IMR-90 (cell line): ENCODE measurements around the gene PES1. TPM values are rescaled to one million over a fixed set of nuclear protein-coding genes. Genes with fewer than 3 reads are reported as not detected.

ENCODE experiments used
- ATAC-seq: fragments of 200-7000 bp; cut with Tn5 transposase; 2 replicates; pipeline ENCODE4 v1.9.1; 2020; ENCODE audit warnings: low read depth, mild to moderate bottlenecking, moderate library complexity
- BruUV-seq: library from RNA; stranded (reverse); fragments of 400-500 nt; replicated peaks from 2 replicates; lab custom pipeline; 2021; lab: Mats Ljungman, UMichigan
- CTCF ChIA-PET: fragments of 300-600 bp; formaldehyde crosslinking; extraction: SDS; loops from one replicate; lab custom pipeline; 2021; ENCODE audit warnings: antibody characterized with exemption; lab: Yijun Ruan, JAX
- POLR2A ChIA-PET: fragments of 300-600 bp; sonication (Branson Sonifier 250); formaldehyde crosslinking; loops from one replicate; lab custom pipeline; 2022; ENCODE audit warnings: antibody characterized with exemption; ENCODE audit not compliant: unreplicated experiment; lab: Charles Lee
- DNase-seq: peaks from one replicate; pipeline ENCODE4 v3.0.0; 2013
- H2AFZ ChIP-seq: replicated peaks from 2 replicates; pipeline ENCODE3; 2013; ENCODE audit warnings: low read length, mild to moderate bottlenecking; ENCODE audit not compliant: poor library complexity
- H2AK5ac ChIP-seq: 2 replicates; pipeline ENCODE4 v1.6.1; 2013; ENCODE audit warnings: low read depth, low read length, inconsistent platforms
- H2AK9ac ChIP-seq: replicated peaks from 2 replicates; pipeline ENCODE3; 2013; ENCODE audit warnings: mild to moderate bottlenecking, low read depth, low read length, moderate library complexity; ENCODE audit not compliant: poor library complexity
- H2BK120ac ChIP-seq: 2 replicates; pipeline ENCODE4 v1.6.1; 2013; ENCODE audit warnings: low read depth, low read length, inconsistent platforms
- H2BK15ac ChIP-seq: 3 replicates; pipeline ENCODE4 v1.6.1; 2013; ENCODE audit warnings: low read depth, low read length, inconsistent platforms
- H2BK20ac ChIP-seq: 2 replicates; pipeline ENCODE4 v1.6.1; 2013; ENCODE audit warnings: low read depth, mild to moderate bottlenecking, inconsistent platforms, low read length, moderate library complexity
- H2BK5ac ChIP-seq: 2 replicates; pipeline ENCODE4 v1.6.1; 2013; ENCODE audit warnings: mild to moderate bottlenecking, low read depth, low read length, inconsistent platforms; ENCODE audit not compliant: poor library complexity, severe bottlenecking
- H3K14ac ChIP-seq: replicated peaks from 2 replicates; pipeline ENCODE4 v1.6.1; 2013; ENCODE audit warnings: low read depth, low read length, inconsistent platforms
- H3K18ac ChIP-seq: 2 replicates; pipeline ENCODE4 v1.6.1; 2013; ENCODE audit warnings: low read depth, low read length, control low read depth
- H3K23ac ChIP-seq: 2 replicates; pipeline ENCODE4 v1.6.1; 2013; ENCODE audit warnings: low read depth, low read length, inconsistent platforms
- H3K27ac ChIP-seq: 2 replicates; pipeline ENCODE4 v1.5.1; 2013; ENCODE audit warnings: mild to moderate bottlenecking, control low read depth, low read length; ENCODE audit not compliant: insufficient read depth
- H3K27me3 ChIP-seq: 2 replicates; pipeline ENCODE4 v1.6.1; 2013; ENCODE audit warnings: low read length; ENCODE audit not compliant: control insufficient read depth, insufficient read depth
- H3K36me3 ChIP-seq: 2 replicates; pipeline ENCODE4 v1.6.1; 2013; ENCODE audit warnings: low read length, mixed read lengths; ENCODE audit not compliant: control insufficient read depth, insufficient read depth
- H3K4ac ChIP-seq: 2 replicates; pipeline ENCODE4 v1.6.1; 2013; ENCODE audit warnings: low read depth, low read length, inconsistent platforms
- H3K4me1 ChIP-seq: 2 replicates; pipeline ENCODE4 v1.6.1; 2013; ENCODE audit warnings: low read length, mixed read lengths; ENCODE audit not compliant: control insufficient read depth, insufficient read depth
- H3K4me2 ChIP-seq: 2 replicates; pipeline ENCODE4 v1.6.1; 2013; ENCODE audit warnings: low read depth, mild to moderate bottlenecking, control low read depth, low read length, moderate library complexity
- H3K4me3 ChIP-seq: 2 replicates; pipeline ENCODE4 v1.5.1; 2013; ENCODE audit warnings: low read depth, mild to moderate bottlenecking, control low read depth, low read length, moderate library complexity; ENCODE audit not compliant: insufficient read depth
- H3K56ac ChIP-seq: 2 replicates; pipeline ENCODE4 v1.6.1; 2013; ENCODE audit warnings: low read length, inconsistent platforms; ENCODE audit not compliant: insufficient read depth; ENCODE audit errors: extremely low read depth
- H3K79me1 ChIP-seq, 2 experiments: 2 replicates each; pipeline ENCODE4 v1.6.1; 2013; ENCODE audit warnings: low read length in 2 of 2, inconsistent platforms in 1 of 2, low read depth in 1 of 2
- H3K9ac ChIP-seq: 2 replicates; pipeline ENCODE4 v1.6.1; 2013; ENCODE audit warnings: low read depth, low read length, control low read depth
- H3K9me1 ChIP-seq: 2 replicates; pipeline ENCODE4 v1.6.1; 2013; ENCODE audit warnings: low read length, inconsistent platforms; ENCODE audit not compliant: insufficient read depth
- H3K9me3 ChIP-seq: 2 replicates; pipeline ENCODE4 v1.6.1; 2013; ENCODE audit warnings: low read length; ENCODE audit not compliant: control insufficient read depth, insufficient read depth
- H4K20me1 ChIP-seq: 2 replicates; pipeline ENCODE4 v1.6.1; 2013; ENCODE audit warnings: low read length, inconsistent platforms; ENCODE audit not compliant: insufficient read depth
- H4K5ac ChIP-seq: 2 replicates; pipeline ENCODE4 v1.6.1; 2013; ENCODE audit warnings: mild to moderate bottlenecking, low read depth, low read length, control low read depth
- H4K8ac ChIP-seq, 2 experiments: 2 replicates each; pipeline ENCODE4 v1.6.1; 2013; ENCODE audit warnings: low read depth in 2 of 2, low read length in 2 of 2, control low read depth in 1 of 2, inconsistent platforms in 1 of 2
- H4K91ac ChIP-seq: 2 replicates; pipeline ENCODE4 v1.6.1; 2013; ENCODE audit warnings: low read depth, low read length, inconsistent platforms; ENCODE audit not compliant: insufficient read depth
- CHD1 ChIP-seq: IDR thresholded peaks from 2 replicates; pipeline ENCODE4 v1.6.1; 2012; ENCODE audit warnings: low read depth, low read length, improper control_type of control experiment
- RAD21 ChIP-seq: IDR thresholded peaks from 2 replicates; pipeline ENCODE4 v1.6.1; 2012; ENCODE audit warnings: low read length, improper control_type of control experiment
- RCOR1 ChIP-seq: IDR thresholded peaks from 2 replicates; pipeline ENCODE4 v1.6.1; 2012; ENCODE audit warnings: mild to moderate bottlenecking, low read length, improper control_type of control experiment; ENCODE audit not compliant: insufficient replicate concordance
- SMC3 ChIP-seq: fragments of 150-350 bp; IDR thresholded peaks from 2 replicates; pipeline ENCODE4 v1.6.1; 2016; ENCODE audit warnings: low read depth, mild to moderate bottlenecking, antibody characterized with exemption, low read length, moderate library complexity
- WGBS, 2 experiments: methylation state at CpG; one replicate each; pipeline versions ENCODE4 v1.1.5 to v1.1.7; 2013; ENCODE audit warnings: missing lambda C conversion rate in 2 of 2; ENCODE audit not compliant: insufficient read length in 1 of 2; ENCODE audit errors: extremely low coverage in 2 of 2; 5-methylcytosine and 5-hydroxymethylcytosine counted together
- dilution Hi-C: fragments of 300-500 bp; cut with HindIII; formaldehyde crosslinking; loops from one replicate; pipeline ENCODE4 v1.14.3; 2018; ENCODE audit warnings: low sequenced_read_pairs; ENCODE audit not compliant: unreplicated experiment
- in situ Hi-C: fragments of 300-500 bp; cut with MboI; formaldehyde crosslinking; loops from 3 replicates; pipeline ENCODE4 v1.14.3; 2019; ENCODE audit warnings: low sequenced_read_pairs, inconsistent platforms, mixed read lengths
- intact Hi-C: fragments of 100-400 bp; cut with micrococcal nuclease; formaldehyde crosslinking; loops from 2 replicates; pipeline ENCODE4 v1.10.0; 2022
- polyA plus RNA-seq, 3 experiments: library from polyadenylated mRNA; depleted of rRNA; stranded (reverse); fragments of >200 nt; gene quantifications; 2 replicates each; pipeline ENCODE4 v1.2.3, GENCODE V29; 2012; ENCODE audit warnings: low replicate concordance in 1 of 3
- total RNA-seq: library from RNA; depleted of rRNA; stranded (reverse); fragments of >200 nt; gene quantifications from 2 replicates; pipeline ENCODE4 v1.2.3, GENCODE V29; 2012
- TF ChIP-seq, protein P1 (sequence below): conservative IDR thresholded peaks from 2 replicates; pipeline ENCODE4 v1.5.1; 2012; ENCODE audit warnings: mild to moderate bottlenecking, low read depth, low read length, improper control_type of control experiment

The PES1 gene
- total and polyA plus RNA-seq, 2 of the 4 experiments (the other 2 are of a cell fraction): 120 to 142 TPM

DNA sequence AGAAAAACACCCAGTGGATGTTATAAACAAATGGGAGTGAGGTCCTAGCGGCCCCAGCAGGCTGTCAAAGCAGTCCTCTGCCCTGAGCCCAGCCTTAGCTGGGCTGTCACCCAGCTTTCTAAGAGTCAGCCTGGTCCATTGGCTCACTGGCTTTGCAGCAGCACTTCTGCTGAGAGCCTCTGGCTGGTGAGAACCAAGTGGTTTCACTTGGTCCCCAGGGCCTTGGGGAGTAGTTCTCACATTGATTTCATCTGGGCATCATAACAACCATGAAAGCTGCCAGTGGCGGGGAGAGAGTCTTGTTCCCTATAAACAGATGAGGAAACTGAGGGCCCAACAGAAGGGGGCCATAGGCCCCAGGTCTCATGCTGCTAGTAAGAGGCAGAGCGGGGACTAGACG is 56.5 kb downstream of the PES1 start:
- WGBS, 2 experiments: 60% methylated on average over 1 of the region's 4 CpGs; no CpG with 5 or more reads in 1 of the 2 experiments
- H3K23ac ChIP-seq: no peak overlapping the region
- CTCF ChIA-PET: no interaction called here
- DNase-seq (no peak), ATAC-seq (no peak)
- H2BK120ac ChIP-seq: no peak overlapping the region
- H3K27me3 ChIP-seq: peaks cover 15% of the 10 kb centered on the region
- H2AK5ac ChIP-seq: no peak overlapping the region
- H3K56ac ChIP-seq: no peak overlapping the region
- H4K20me1 ChIP-seq: no peaks in the 10 kb centered on the region
- H2BK5ac ChIP-seq: no peak overlapping the region
- no TSS peak for BruUV-seq
- no peak for TF ChIP-seq RCOR1
- TF ChIP-seq CHD1: no peak
- no peak for TF ChIP-seq RAD21
- TF ChIP-seq SMC3: no peak
- TF ChIP-seq, protein P1, sequence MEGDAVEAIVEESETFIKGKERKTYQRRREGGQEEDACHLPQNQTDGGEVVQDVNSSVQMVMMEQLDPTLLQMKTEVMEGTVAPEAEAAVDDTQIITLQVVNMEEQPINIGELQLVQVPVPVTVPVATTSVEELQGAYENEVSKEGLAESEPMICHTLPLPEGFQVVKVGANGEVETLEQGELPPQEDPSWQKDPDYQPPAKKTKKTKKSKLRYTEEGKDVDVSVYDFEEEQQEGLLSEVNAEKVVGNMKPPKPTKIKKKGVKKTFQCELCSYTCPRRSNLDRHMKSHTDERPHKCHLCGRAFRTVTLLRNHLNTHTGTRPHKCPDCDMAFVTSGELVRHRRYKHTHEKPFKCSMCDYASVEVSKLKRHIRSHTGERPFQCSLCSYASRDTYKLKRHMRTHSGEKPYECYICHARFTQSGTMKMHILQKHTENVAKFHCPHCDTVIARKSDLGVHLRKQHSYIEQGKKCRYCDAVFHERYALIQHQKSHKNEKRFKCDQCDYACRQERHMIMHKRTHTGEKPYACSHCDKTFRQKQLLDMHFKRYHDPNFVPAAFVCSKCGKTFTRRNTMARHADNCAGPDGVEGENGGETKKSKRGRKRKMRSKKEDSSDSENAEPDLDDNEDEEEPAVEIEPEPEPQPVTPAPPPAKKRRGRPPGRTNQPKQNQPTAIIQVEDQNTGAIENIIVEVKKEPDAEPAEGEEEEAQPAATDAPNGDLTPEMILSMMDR: no peak
- H2BK20ac ChIP-seq: no peak overlapping the region
- no peak overlapping the region for H3K4ac ChIP-seq
- no peak overlapping the region for H3K9ac ChIP-seq
- no peaks in the 10 kb centered on the region for H3K9me1 ChIP-seq
- H3K36me3 ChIP-seq: no peaks in the 10 kb centered on the region
- no peaks in the 10 kb centered on the region for H3K79me1 ChIP-seq
- no peak overlapping the region for H3K14ac ChIP-seq
- H4K5ac ChIP-seq: no peak overlapping the region
- no peak overlapping the region for H4K91ac ChIP-seq
- intact Hi-C loops (no loop called here), dilution Hi-C loops (no loop called here), in situ Hi-C loops (no loop called here)
- H3K4me3 ChIP-seq: no peak overlapping the region
- H3K9me3 ChIP-seq: no peaks in the 10 kb centered on the region
- no peaks in the 10 kb centered on the region for H3K4me1 ChIP-seq
- no peak overlapping the region for H2AFZ ChIP-seq
- POLR2A ChIA-PET: no interaction called here
- H4K8ac ChIP-seq: no peak overlapping the region
- no peak overlapping the region for H2AK9ac ChIP-seq
- H3K27ac ChIP-seq: no peak overlapping the region
- H3K4me2 ChIP-seq: no peak overlapping the region
- H2BK15ac ChIP-seq: no peak overlapping the region
- no peak overlapping the region for H3K18ac ChIP-seq
